Uterus (tissue), 2 donors: ENCODE results near the gene PLAA.

Experiments
- POLR2A ChIP-seq, 2 donors: fragments of 450-650 bp; IDR thresholded peaks; one replicate each; pipeline ENCODE4 v1.6.1; 2016; ENCODE audit warnings: antibody characterized with exemption in 2 of 2, mild to moderate bottlenecking in 1 of 2, moderate library complexity in 1 of 2
- TF ChIP-seq, protein P1 (sequence below), 4 experiments: fragments of 200-600 bp in 2 of 4; fragments of 450-650 bp in 2 of 4; sonication (generic) in 2 of 4; IDR thresholded peaks; one replicate each; pipeline ENCODE4 v1.5.1; 2016 to 2019; ENCODE audit warnings: antibody characterized with exemption in 4 of 4, mild to moderate bottlenecking in 2 of 4, moderate library complexity in 1 of 4

DNA sequence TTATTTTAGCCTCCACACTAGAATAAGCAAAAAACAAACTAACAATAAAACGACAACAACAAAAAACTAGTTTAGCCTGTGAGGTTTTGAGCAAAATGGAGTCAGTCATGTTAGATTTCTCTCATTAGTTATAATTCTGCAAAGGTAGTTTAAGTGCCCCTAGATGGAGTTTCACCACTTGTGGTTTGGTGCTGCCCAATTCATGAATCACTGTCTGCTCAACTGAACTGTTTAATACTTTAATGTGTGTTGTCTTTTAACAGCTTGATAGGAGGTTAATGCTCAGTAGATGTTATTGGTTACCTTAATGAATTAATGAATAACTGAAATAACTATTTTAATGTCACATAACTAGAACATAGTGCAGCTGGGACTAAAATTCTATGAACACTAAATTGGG is 3.5 kb upstream of the PLAA start:
- TF ChIP-seq POLR2A (IDR thresholded peaks at IDR 0.05), result no peak
- TF ChIP-seq, protein P1, sequence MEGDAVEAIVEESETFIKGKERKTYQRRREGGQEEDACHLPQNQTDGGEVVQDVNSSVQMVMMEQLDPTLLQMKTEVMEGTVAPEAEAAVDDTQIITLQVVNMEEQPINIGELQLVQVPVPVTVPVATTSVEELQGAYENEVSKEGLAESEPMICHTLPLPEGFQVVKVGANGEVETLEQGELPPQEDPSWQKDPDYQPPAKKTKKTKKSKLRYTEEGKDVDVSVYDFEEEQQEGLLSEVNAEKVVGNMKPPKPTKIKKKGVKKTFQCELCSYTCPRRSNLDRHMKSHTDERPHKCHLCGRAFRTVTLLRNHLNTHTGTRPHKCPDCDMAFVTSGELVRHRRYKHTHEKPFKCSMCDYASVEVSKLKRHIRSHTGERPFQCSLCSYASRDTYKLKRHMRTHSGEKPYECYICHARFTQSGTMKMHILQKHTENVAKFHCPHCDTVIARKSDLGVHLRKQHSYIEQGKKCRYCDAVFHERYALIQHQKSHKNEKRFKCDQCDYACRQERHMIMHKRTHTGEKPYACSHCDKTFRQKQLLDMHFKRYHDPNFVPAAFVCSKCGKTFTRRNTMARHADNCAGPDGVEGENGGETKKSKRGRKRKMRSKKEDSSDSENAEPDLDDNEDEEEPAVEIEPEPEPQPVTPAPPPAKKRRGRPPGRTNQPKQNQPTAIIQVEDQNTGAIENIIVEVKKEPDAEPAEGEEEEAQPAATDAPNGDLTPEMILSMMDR (IDR thresholded peaks at IDR 0.05), result no peak
